Stomach smooth muscle (tissue), 2 donors: Measurements from ENCODE around the gene MAP10.
A peak's percentile ranks its signal among the peaks of the same experiment; 100 is the strongest.

Experiments
- H3K27ac ChIP-seq: one replicate; pipeline ENCODE4 v1.7.0; 2013; ENCODE audit warnings: mild to moderate bottlenecking, low read length, inconsistent platforms
- H3K27me3 ChIP-seq, 2 donors: one replicate each; pipeline ENCODE4 v1.7.0; 2013; ENCODE audit warnings: low read length in 2 of 2; ENCODE audit not compliant: insufficient read depth in 2 of 2, control insufficient read depth in 1 of 2
- H3K36me3 ChIP-seq, 2 donors: one replicate each; pipeline ENCODE4 v1.7.0; 2013; ENCODE audit warnings: low read length in 2 of 2; ENCODE audit not compliant: control insufficient read depth in 2 of 2, insufficient read depth in 2 of 2
- H3K4me1 ChIP-seq: one replicate; pipeline ENCODE4 v1.7.0; 2013; ENCODE audit warnings: low read length; ENCODE audit not compliant: control insufficient read depth, insufficient read depth
- H3K4me3 ChIP-seq, 2 donors: one replicate each; pipeline ENCODE4 v1.7.0; 2013; ENCODE audit warnings: low read length in 2 of 2
- H3K9ac ChIP-seq, 2 donors: one replicate each; pipeline ENCODE4 v1.7.0; 2013; ENCODE audit warnings: low read length in 2 of 2, mild to moderate bottlenecking in 1 of 2
- H3K9me3 ChIP-seq, 2 donors: one replicate each; pipeline ENCODE4 v1.7.0; 2013; ENCODE audit warnings: low read length in 2 of 2; ENCODE audit not compliant: control insufficient read depth in 2 of 2
- donor health status: healthy.
- donor health status: Pancreatic carcinoma.

Gene MAP10, protein sequence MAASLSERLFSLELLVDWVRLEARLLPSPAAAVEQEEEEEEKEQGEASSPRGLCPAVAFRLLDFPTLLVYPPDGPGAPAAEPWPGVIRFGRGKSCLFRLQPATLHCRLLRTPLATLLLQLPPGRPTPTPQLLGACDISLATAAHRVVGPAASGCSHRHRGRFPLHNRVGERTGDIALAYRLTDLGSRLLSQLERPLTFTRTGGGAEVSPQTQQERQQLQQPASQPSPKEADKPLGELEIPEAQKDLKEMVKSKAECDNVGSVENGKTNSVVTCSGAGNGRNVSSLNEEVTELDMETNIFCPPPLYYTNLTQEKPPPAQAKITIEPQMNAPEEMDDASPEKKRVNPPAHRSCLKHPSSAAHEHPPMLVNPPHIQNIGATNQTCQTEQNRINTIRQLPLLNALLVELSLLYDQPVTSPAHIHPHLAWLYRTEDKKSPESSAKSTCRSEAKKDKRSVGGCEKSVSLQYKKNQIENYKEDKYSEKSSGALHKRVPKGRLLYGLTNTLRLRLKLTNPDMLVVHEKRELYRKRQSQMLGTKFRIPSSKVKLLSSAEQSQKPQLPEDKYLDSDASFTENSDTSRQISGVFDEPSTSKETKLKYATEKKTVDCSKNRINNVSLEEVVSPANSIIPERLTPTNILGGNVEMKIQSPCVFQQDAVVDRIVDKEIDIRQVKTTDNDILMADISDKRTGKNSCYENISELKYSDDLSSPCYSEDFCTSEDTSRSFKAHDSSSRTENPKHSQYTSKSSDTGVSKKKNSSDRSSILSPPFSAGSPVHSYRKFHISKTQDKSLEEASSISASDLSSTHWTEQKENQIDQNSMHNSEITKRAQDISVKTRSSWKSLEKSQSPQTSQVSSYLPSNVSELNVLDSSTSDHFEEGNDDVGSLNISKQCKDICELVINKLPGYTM

DNA sequence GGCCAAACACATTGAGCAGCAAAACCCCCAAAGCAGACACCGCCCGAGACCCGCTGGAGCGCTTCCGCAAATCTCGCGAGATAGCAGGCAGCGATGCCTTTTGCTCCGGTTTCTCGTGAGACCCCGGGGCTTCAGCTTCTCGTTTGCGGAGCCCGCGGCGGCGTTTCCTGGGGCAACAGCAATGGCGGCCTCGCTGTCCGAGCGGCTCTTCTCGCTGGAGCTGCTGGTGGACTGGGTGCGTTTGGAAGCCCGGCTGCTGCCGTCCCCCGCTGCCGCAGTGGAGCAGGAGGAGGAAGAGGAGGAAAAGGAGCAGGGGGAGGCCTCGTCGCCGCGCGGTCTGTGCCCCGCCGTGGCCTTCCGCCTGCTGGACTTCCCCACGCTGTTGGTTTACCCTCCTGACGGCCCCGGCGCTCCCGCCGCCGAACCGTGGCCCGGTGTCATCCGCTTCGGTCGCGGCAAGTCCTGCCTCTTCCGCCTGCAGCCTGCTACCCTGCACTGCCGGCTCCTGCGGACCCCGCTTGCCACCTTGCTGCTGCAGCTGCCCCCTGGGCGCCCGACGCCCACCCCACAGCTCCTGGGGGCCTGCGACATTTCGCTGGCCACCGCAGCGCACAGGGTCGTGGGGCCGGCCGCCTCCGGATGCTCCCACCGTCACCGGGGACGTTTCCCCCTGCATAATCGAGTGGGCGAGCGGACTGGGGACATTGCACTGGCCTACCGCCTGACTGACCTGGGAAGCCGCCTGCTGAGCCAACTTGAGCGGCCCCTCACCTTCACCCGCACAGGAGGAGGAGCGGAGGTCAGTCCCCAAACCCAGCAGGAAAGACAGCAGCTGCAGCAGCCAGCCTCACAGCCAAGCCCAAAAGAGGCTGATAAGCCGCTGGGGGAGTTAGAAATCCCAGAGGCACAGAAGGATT lies at the start of gene MAP10:
Gene MAP10, plus strand, starts transcription at position 148 of the 917 bp plus-strand sequence. Its CDS starts 34 bp downstream, at position 182.
- Histone ChIP-seq H3K36me3 (no peaks in the 10 kb centered on the region), H3K9ac (peak within 1 kb of the TSS; percentile 66 to 80), H3K27ac (peak within 1 kb of the TSS; percentile 19), H3K4me1 (peaks cover 8% of the 10 kb centered on the region), H3K4me3 (peak within 1 kb of the TSS; percentile 72 to 83), H3K9me3 (peaks cover 0 to 3% of the 10 kb centered on the region in 2 donors), H3K27me3 (no peaks in the 10 kb centered on the region)

GRCh38 chr1:232764458-232765251 lies 40.6 kb upstream of the MAP10 start:
- Histone ChIP-seq H3K27me3 (no peaks in the 10 kb centered on the region), H3K9ac (no peak overlapping the region), H3K36me3 (no peaks in the 10 kb centered on the region), H3K9me3 (no peaks in the 10 kb centered on the region), H3K4me1 (peaks cover 18% of the 10 kb centered on the region), H3K27ac (no peak overlapping the region), H3K4me3 (no peak overlapping the region)

- no peaks in the 10 kb centered on the region for H3K36me3 ChIP-seq
- H3K9me3 ChIP-seq = no peaks in the 10 kb centered on the region
- H3K4me3 ChIP-seq = no peak overlapping the region
- peak overlapping the region; percentile 62 for H3K27ac ChIP-seq
- H3K27me3 ChIP-seq = no peaks in the 10 kb centered on the region
- H3K4me1 ChIP-seq = peaks cover 18% of the 10 kb centered on the region
- H3K9ac ChIP-seq = no peak overlapping the region
These were observed 39.7 kb upstream of the MAP10 start for GRCh38 chr1:232765542-232765941.

- Histone ChIP-seq H3K9me3 (no peaks in the 10 kb centered on the region), H3K4me3 (peak overlapping the region in 1 of 2 donors; percentile 17), H3K4me1 (peaks cover 18% of the 10 kb centered on the region), H3K27ac (peak overlapping the region; percentile 62), H3K9ac (peak overlapping the region in 1 of 2 donors; percentile 0), H3K27me3 (no peaks in the 10 kb centered on the region), H3K36me3 (no peaks in the 10 kb centered on the region)
These were observed 38.9 kb upstream of the MAP10 start for GRCh38 chr1:232766241-232766890.

DNA sequence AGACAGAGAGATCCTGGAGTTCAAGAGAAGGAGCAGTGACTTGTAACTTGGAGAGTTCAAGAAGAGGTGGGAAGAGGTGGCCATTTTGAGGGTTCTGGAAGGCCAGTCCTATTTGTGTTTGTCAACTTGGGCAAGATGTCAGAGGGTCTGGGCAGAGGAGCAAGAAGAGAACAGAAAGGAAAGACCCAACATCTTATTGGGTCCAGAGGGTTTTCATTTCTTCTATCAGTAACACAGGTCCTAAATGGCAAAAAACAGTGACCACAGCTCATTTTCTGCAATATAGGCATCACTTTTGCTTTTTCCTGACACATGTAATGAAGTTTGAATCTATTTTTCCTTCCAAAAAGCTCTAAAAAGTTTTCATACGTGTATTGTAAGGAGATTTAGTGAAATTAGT lies 38.3 kb upstream of the MAP10 start:
- no peak overlapping the region for H3K4me3 ChIP-seq
- peaks cover 18% of the 10 kb centered on the region for H3K4me1 ChIP-seq
- no peaks in the 10 kb centered on the region for H3K36me3 ChIP-seq
- H3K27me3 ChIP-seq = no peaks in the 10 kb centered on the region
- no peaks in the 10 kb centered on the region for H3K9me3 ChIP-seq
- H3K27ac ChIP-seq = peak overlapping the region; percentile 62
- no peak overlapping the region for H3K9ac ChIP-seq

DNA sequence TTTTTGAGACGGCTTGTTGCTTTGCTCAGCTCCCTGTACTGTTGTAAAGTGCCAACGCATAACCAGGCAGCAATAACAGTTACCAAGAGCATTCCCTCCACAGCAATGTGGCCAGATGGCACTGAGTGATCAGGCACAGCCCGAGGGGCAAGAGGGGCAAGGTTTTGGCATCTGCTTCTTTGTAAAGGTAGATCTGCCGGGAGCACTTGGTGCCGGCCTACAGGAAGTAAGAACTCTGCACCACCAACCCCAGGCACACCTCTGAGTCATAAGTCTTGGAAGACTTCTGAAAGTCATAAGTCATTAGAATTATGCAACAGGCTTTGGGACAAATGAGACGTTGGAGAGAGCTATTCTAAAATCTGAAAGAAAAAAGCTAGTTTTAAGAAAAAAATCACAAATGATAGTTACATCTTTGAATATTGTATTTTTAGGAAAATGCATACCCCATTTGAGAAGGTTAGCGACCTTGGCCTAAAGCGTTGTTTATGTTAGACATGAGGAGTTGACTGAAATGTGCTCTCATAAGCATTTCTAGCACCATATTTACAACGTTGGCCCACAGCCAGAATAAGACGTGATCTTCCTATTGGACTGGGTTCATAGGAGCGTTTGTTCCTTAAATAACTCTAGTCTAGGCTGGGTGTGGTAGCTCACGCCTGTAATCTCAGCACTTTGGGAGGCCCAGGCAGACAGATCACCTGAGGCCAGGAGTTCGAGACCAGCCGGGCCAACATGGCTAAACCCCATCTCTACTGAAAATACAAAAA lies 37.7 kb upstream of the MAP10 start:
- Histone ChIP-seq H3K36me3 (no peaks in the 10 kb centered on the region), H3K27me3 (no peaks in the 10 kb centered on the region), H3K9ac (no peak overlapping the region), H3K9me3 (no peaks in the 10 kb centered on the region), H3K4me1 (peaks cover 18% of the 10 kb centered on the region), H3K27ac (peak overlapping the region; percentile 62), H3K4me3 (no peak overlapping the region)

- H3K9ac ChIP-seq = no peak overlapping the region
- H3K4me3 ChIP-seq = no peak overlapping the region
- peaks cover 18% of the 10 kb centered on the region for H3K4me1 ChIP-seq
- no peaks in the 10 kb centered on the region for H3K27me3 ChIP-seq
- no peak overlapping the region for H3K27ac ChIP-seq
- no peaks in the 10 kb centered on the region for H3K9me3 ChIP-seq
- no peaks in the 10 kb centered on the region for H3K36me3 ChIP-seq
These were observed 36.4 kb upstream of the MAP10 start for GRCh38 chr1:232768793-232769192.

GRCh38 chr1:232769733-232770132 lies 35.5 kb upstream of the MAP10 start:
- no peak overlapping the region for H3K27ac ChIP-seq
- no peaks in the 10 kb centered on the region for H3K27me3 ChIP-seq

GRCh38 chr1:232773752-232774151 lies 31.5 kb upstream of the MAP10 start:
- no peaks in the 10 kb centered on the region for H3K4me1 ChIP-seq
- H3K9ac ChIP-seq = no peak overlapping the region
- no peaks in the 10 kb centered on the region for H3K27me3 ChIP-seq
- H3K4me3 ChIP-seq = no peak overlapping the region
- H3K9me3 ChIP-seq = no peaks in the 10 kb centered on the region
- no peak overlapping the region for H3K27ac ChIP-seq
- no peaks in the 10 kb centered on the region for H3K36me3 ChIP-seq

More at GRCh38 chr1:232769733-232770132, 35.5 kb upstream of the MAP10 start:
- no peak overlapping the region for H3K9ac ChIP-seq
- no peaks in the 10 kb centered on the region for H3K9me3 ChIP-seq
- H3K36me3 ChIP-seq = no peaks in the 10 kb centered on the region
- H3K4me3 ChIP-seq = no peak overlapping the region
- peaks cover 18% of the 10 kb centered on the region for H3K4me1 ChIP-seq
